HG03103 (cell line): Measurements from ENCODE around the gene CDC42BPB.

ENCODE experiments used
- ATAC-seq: cut with Tn5 transposase; IDR thresholded peaks from one replicate; pipeline ENCODE4 v1.9.1; 2021; ENCODE audit warnings: low read depth; ENCODE audit not compliant: unreplicated experiment

CDC42BPB gene

GRCh38 chr14:103057372-103058163, at the start of gene CDC42BPB:
TSS of gene CDC42BPB (minus strand) at chr14:103057549. CDS start at chr14:103057173, 376 bp downstream.
- peak; percentile 74 for ATAC-seq

- ATAC-seq = no peak
These were observed 48.3 kb upstream of the CDC42BPB start for GRCh38 chr14:103105580-103106150.

- no peak for ATAC-seq
These were observed 47.5 kb upstream of the CDC42BPB start for GRCh38 chr14:103104654-103105452.

GRCh38 chr14:103104389-103104653, 47.0 kb upstream of the CDC42BPB start:
- no peak for ATAC-seq

GRCh38 chr14:103103461-103104388, 46.4 kb upstream of the CDC42BPB start:
- ATAC-seq = no peak

- no peak for ATAC-seq
These were observed 45.4 kb upstream of the CDC42BPB start for GRCh38 chr14:103102689-103103260.

- no peak for ATAC-seq
These were observed 44.8 kb upstream of the CDC42BPB start for GRCh38 chr14:103101963-103102688.

- no peak for ATAC-seq
These were observed 44.1 kb upstream of the CDC42BPB start for GRCh38 chr14:103101257-103101962.

GRCh38 chr14:103100281-103101121, 43.2 kb upstream of the CDC42BPB start:
- ATAC-seq = no peak

- ATAC-seq = no peak
These were observed 42.5 kb upstream of the CDC42BPB start for GRCh38 chr14:103099733-103100280.

GRCh38 chr14:103099081-103099732, 41.9 kb upstream of the CDC42BPB start:
- ATAC-seq = no peak

GRCh38 chr14:103097994-103098957, 40.9 kb upstream of the CDC42BPB start:
- ATAC-seq = no peak

- ATAC-seq = no peak
These were observed 40.1 kb upstream of the CDC42BPB start for GRCh38 chr14:103097244-103097993.

- ATAC-seq = no peak
These were observed 39.0 kb upstream of the CDC42BPB start for GRCh38 chr14:103096387-103096786.

- ATAC-seq = no peak
These were observed 37.9 kb upstream of the CDC42BPB start for GRCh38 chr14:103095210-103095778.
